Cortex of kidney (tissue), 1 donor: ENCODE data around the gene CTSD.

Source experiments
- DNase-seq: peaks from one replicate; lab custom pipeline; 2025; lab: John Stamatoyannopoulos, UW

CTSD gene

DNA sequence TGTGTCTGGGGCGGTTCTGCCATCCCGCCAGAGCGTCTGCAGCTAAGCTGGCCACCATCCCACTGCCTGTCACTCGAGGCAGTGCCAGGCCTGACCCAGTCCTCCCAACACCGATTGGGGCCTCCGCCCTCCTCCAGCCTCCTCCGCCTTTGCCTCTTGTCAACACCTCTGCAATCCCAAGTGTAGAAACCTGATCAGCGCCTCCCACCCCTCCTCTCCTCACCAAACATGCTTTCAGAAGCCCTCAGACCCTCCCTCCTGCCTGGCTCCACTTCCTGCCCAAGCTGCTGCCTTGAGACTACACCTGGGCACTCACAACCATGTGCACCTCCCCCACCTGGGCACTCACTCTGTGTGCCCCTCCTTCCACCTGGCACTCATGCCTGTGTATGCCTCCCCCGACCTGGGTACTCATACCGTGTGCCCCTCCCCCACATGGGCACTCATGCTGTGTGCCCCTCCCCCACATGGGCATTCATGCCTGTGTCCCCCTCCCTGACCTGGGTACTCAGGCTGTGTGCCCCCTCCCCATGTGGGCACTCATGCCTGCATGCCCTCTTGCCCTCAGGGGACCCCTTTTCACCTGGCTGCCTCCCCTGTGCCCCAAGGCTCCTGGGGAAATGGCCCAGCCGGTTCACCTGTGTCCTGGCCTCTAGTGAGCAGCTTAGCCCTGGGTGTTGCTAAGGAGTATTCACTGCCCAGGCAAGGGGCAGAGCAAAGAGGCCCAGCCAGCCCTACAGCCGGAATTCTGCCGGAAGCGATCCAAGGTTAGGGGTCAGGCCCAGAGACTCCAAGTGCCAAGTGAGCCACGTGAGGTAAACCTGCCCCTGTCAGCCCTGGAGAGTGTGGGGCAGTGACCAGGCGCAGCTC lies 7.8 kb downstream of the CTSD start:
- DNase-seq: no peak

DNA sequence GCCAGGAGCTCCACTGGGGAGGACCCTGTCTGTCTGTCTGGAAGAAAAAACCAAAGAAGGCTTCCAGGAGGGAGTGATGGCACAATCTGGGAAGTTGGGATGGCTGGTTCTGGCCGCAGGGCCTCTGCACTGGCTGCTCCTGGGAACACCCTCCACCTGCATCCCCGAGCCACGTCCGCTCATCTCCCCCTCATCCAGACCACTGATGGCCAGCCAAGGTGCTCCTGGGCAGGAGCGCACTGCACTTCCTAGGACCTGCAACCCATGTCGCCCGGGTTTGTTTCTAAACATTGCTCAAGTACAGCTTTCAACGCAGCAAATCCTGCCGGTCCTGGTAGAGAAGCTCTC lies 8.4 kb downstream of the CTSD start:
- no peak for DNase-seq

DNA sequence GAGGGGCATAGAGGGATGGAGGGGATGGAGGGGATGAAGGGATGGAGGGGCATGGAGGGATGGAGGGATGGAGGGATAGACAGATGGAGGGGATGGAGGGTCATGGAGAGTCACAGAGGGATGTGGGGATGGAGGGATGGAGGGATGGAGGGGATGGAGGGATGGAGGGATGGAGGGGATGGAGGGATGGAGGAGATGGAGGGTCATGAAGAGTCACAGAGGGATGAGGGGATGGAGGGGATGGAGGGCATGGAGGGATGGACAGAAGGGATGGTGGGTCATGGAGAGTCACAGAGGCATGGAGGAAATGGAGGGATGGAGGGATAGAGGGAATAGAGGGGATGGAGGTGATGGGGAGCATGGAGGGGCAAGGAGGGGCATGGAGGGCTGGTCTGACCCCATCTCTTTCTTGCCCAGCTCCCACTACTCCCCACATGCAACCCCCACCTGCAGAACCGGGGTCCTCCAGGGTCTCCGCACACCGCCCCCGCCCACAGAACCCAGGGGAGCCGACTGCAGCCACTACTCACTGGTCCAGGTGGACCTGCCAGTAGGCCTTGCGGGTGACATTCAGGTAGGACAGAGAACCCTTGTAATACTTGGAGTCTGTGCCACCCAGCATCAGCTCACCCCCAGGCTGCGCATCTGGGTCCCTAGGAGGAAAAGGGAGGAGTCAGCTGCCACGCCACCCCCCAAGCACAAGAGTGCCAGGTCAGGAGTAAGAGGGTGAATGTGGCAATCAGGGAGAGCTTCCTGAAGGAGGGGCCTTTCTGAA lies 9.2 kb downstream of the CTSD start:
- DNase-seq: no peak

DNA sequence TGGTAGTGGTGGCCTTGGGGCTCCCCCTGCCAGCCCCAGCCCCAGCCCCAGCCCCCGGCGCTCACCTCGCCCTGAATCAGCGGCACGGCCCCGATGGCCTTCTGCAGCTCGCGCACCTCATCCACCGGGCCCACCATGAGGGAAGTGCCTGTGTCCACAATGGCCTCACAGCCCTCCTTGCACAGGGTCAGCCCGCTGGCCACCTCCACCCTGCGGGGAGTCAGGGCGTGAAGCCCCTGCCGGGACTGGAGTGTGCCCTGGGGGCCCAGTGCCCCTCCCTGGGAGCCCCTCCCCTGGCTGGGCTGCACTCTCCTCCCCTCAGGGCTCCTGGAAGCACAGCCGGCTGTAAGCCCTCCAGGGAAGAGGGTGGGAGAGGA lies 9.8 kb downstream of the CTSD start:
- no peak for DNase-seq

DNA sequence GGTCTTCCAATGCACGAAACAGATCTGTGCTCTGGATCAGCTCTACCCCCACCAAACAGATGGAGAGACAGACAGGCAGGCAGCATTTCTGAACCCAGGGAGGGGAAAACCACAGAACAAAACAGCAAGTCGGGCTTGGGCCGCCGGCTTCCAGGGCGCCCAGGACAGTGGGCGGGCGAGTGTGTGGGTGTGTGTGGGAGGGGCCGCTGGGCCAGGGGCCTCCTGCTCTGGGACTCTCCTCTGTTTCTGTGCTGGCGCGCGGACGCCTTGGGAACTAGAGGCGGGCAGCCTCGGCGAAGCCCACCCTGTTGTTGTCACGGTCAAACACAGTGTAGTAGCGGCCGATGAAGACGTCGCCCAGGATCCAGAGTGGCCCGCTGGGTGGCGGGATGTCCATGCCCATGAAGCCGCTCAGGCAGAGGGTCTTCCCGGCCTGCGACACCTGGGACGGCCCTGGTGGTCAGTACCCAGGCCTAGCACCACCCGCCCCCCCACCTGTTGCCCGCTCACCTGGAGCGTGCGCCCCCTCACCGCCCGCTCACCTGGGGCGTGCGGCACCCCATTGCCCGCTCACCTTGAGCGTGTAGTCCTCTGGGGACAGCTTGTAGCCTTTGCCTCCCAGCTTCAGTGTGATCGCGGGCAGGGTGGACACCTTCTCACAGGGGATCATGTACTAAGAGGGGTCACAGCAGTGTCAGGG lies 10.3 kb downstream of the CTSD start:
- no peak for DNase-seq

DNA sequence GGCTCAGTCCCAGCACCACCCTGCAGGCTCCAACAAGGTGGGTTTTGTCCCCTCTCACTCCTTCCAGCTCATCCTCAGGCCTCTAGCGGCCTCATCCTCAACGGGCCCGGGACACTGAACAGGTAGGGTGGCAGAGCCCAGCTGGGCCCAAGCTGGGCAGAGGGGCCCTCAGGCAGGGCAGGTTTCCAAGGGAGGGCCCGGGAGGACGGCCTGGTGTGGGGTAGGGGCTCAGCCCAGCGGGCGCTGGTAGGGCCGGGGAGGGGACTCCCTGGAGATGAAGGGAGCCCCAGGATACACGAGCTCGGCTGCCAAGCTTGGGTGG lies 10.9 kb downstream of the CTSD start:
- no peak for DNase-seq

DNA sequence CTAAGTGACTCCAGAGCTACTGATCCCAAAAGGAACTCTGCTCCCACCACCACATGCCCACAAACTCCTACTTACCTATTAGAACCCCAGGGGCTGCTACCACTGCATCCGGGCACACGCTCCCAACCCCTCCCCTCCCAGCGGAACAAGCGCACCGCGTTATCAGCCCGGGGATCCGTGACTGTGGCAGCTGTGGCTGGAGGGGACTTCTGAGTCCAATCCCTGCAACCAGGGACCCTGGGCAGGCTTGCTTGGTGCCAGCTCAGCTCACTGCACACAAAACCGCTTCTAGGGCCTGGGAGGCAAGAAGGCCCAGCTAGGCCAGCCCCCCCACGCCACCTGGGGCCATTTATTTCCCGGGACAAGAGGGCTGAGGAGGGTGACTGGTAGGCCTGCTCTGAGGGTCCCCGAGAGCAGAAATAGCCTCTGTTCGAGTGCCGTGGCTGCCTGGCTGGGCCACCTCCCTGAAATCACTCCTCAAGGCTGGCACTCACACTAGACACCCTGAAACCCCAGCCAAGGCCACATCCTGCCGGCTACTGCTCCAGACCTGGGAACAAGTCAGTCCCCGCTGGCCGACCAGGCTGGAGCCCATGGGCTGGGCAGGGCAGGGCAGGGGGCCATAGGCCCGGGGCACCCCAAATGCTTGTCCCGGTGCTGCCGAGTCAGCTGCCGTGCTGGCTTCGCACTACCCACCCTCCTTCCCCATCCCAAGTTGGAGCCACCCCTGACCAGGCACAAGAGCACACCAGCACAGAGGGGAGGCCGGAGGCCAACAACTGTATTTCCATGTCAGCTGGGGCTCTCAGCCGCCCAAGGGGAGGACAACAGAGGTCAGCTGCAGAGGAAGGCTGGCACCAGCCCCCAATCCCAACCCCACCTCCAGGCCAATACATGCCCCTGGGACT lies 11.5 kb downstream of the CTSD start:
- no peak for DNase-seq

DNA sequence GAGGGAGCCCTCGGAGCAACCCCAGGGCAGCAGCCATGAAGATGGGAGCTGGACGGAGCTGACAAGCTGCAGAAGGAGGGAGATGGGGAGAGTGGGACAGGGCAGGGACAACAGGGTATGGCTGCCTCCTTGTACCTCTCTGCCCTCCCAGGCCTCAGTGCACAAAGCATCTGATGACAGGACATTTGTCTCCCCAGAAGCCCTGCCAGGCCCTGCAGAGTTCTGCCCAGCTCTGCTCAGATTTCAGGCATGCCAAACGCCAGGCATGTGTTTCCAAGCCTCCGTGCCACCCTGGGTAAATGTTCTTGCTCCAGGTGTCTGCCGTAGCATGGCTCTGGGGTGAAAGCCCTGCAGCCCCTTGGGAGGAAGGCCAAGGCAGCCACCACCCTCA lies 12.2 kb downstream of the CTSD start:
- DNase-seq: no peak

DNA sequence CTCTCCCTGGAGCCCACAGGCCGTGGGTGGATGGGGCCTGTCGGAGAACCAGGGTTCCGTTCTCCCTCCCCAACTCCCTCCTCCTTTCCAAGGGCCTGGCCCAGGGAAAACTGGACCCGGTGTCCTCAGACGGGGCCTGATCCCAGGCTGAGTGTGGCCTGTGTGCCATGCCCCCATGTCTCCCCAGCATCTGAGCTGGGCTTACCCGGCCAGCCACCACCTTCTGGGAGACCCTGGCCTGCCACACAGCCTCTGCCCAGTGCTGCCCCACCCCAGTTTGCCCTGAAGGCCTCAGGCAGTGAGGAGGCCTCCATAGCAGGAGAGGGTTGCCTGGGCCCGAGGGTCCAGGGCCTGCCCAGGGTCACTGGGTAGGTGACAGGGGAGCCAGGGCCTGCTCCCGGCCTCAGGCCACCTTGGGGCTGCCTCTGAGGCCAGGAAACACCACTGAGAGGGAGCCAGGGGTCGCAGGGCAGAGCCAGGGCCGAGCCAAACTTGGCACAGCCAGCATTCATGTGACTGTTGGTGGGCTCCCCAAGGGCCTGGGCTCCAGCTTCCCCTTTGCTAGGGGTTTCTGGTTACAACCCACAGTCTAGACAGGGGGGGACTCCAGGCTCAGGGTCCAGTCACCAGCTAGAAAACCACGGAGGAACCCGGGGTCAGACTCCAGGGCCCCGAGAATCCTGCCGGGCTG lies 12.7 kb downstream of the CTSD start:
- no peak for DNase-seq

DNA sequence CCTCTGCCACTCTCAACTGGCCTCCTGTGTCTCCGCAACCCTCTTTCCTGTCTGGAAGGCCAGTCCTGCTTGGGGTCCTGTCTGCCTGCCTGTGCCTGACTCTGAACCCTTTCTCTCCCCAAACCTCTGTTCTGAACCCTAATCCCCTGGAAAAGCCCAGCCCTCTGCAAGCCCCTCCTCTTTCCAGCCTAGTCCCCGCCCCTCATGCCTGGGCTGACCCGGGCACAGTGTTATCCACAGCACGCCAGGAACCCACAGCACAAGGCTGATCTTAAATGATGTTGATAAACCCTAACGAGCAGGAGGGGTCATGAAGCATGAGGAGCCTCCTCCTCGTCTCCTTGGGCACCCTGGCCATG lies 13.3 kb downstream of the CTSD start, which contains the start of gene IFITM10:
IFITM10 (minus strand) TSS at position 115 of the 359 bp plus-strand sequence. CDS start 153 bp downstream, outside the sequence.
- DNase-seq: no peak

DNA sequence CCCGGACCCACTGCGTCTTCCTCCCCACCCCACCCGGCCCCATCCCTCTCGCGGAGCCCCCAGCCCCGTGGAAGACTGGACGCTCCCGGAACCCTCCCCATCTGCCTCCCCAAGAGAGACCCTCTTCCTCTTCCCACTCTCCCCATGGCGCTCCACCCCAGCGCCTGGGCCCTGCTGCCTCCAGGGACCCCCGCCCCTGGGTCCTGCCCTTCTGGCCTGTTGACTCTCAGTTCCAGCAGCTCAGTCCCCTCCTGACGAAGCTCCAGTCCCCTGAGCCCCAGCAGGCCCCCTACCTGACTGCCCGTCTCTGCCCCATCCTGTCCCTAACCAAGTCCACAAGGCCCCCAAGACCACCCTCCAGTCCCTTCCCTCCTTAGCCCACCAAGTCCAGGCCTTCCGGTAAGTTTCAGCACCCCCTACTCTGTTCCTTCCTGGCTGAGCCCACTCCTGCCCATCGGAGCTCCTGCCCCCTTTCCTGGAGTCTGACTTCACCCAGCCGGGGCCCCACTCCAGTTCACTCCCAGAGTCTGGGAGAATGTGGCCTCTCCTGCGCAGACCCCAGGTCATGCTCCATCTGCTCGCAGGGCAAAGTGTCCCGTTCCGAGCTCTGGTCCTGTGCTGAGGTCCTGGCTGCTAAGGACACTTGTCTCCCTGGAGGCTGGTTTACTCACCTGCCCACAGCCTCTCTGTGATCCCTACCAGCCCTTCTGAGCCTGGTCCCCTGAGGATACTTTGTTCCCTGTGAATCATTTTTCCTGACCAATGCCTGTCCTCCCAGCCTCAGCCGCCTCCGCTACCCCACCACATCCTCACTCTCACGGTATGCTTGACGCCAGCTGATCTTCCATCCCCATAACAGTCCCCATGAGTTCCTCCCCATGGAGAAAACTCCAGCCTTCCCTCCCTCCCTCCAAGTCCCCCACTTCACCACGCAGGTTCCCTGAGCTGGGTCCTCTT lies 14.1 kb downstream of the CTSD start:
- no peak for DNase-seq

DNA sequence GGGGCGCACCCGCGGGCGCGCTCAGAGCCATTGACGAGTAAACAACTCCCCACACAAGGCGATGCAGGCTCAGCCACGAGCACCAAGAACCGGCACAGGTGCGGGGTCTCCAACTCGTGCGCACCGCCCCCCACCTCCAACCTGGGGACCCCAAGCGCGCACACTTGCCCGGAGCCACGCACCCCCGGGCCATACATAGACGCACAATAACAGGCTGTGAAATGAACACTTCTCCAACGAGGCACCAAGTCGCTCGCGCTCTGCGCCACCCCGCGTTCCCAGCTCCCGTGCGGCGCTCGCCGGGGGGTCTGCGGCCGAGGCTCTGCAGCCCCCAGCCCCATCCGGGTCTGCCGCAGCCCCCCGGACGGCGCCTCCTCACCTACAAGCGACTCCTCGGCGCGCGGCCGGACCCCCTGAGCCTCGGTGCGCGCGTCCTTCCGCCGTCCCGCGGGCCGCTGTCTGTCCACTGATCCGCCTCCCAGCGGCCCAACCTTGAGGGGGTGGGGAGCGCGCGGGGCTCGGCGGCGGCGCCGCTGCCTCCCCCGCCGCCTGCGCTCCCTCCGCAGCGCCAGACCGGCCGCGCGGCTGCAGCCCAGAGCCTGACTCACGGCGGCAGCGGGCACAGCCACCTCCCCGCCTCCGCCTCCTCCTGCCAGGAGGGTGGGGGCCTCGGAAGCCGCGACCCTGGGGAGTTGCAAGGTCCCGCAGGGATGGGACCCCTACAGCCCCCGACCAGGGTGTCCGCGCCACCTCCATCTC lies 14.9 kb downstream of the CTSD start:
- DNase-seq: no peak

DNA sequence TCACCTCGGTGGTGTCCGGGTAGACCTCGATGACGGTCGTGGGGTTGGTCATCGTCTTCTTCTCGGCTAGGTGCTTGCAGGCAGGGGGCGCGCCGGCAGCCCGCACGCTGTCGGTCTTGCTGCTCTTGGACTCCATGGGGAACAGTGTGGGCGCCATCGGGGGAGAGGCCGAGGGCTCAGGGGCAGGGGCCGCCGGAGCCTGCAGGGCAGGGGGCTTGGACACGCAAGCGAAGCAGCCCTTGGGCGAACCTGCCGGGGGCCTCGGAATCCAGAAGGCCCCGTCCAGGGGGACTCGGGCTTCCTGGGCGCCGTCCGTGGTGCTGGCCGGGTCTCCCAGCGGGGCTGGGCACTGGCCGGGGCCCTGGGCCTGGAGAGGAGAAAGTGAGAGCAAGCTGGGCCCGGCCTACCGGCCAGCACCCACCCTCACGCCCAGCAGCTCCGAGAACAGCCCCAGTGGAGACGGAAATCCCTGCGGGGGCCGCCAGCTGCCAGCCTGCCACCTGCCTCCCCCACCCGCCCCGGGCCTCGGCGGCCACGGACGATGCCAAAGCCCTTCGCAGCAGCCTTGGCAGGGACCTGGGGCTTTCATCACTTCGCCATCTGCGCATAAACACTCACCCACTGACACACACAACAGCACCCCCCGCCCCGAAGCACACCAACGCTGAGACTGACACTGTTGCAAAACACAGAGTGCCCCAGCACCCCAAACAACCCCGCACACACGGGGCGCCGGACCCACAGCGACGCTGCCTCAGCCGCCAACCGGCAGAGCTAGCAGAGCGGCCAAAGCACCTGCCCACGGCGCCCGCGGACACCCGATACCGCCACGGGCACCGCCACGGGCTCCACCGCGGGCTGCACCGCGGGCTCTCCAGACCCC lies 15.7 kb downstream of the CTSD start:
- no peak for DNase-seq

DNA sequence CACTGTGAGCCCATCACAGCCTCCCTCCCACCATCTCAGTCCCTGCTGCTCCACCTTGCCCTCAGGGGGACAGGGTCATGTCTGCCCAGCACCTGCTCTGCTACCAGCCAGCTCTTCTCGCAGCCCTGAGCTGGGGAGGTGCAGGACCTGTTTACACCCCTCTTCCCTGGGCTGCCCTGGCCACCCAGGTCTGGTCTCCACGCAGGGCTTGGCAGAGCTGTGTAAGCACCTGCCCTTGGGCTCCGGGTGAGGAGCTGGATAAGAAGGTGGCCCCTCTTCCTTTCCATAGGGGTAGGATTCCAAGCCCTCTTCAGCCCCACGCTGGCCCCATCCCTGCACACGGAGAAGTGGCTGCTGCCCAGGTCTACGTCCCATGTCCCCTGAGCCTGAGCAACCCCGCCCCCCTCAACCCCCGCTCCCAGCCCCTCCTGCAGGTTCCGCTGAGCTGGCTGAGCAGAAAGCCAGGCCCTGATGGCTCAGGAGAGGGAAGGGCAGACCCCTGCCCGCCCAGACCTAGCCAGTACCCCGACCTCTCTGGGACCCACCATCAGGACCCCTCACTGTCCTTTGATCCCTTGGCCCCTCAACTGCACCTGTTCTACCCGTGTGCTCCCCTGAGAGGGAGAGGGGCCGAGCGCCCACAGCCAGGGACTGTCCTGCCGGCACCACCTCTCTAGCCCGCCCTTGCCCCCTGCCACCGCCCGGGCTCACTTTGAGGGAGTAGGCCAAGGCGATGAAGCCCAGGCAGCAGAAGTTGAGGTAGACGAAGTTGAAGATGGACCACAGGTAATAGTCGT lies 16.6 kb downstream of the CTSD start:
- DNase-seq: no peak

DNA sequence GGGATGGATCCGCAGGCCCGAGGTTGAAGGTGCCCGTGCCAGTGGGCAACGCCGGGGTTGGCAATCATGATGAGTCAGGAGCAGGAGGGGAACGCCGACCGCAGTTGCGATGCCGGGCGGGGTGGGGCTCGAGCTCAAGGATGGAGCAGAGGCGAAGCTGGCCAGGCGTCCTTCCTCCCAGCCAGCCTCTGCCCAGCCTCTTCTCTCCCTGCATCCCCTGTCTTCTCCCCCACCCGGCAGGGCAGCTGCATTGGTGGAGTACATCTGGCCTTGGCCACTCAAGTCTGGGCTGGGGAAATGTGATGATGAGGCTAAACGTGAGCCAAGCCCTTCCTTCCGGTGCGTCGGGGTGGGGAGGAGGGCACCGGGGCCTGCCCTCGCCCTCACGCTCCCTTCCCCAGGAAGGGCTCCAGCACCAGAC lies 17.2 kb downstream of the CTSD start:
- no peak for DNase-seq

DNA sequence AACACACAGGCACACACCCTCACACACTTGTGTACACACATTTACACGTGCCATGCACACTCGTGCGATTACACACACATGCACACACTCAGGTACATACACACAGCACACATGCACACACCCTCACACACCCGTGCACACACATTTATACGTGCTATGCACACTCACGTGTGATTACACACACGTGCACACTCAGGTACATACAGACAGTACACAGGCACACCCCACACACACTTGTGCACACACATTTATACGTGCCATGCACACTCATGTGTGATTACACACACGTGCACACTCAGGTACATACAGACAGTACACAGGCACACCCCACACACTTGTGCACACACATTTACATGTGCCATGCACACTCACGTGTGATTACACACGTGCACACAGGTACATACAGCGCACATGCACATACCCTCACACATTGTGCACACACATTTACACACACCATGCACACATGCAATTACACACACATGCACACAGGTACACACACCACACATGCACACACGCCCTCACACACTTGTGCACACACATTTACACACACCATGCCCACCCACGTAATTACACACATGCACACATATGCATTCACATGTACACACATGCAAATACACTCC lies 17.9 kb downstream of the CTSD start:
- DNase-seq: no peak
